Rectal smooth muscle tissue (tissue), 1 donor: ENCODE data around the gene OPCML.

Source experiments
- H3K27ac ChIP-seq: one replicate; pipeline ENCODE4 v1.7.0; 2013; ENCODE audit warnings: low read depth, low read length, inconsistent platforms
- H3K27me3 ChIP-seq: one replicate; pipeline ENCODE4 v1.7.0; 2013; ENCODE audit warnings: low read length; ENCODE audit not compliant: control insufficient read depth, insufficient read depth
- H3K36me3 ChIP-seq: one replicate; pipeline ENCODE4 v1.7.0; 2013; ENCODE audit warnings: low read length; ENCODE audit not compliant: control insufficient read depth, insufficient read depth
- H3K4me1 ChIP-seq: one replicate; pipeline ENCODE4 v1.7.0; 2013; ENCODE audit warnings: low read length; ENCODE audit not compliant: control insufficient read depth, insufficient read depth
- H3K4me3 ChIP-seq: one replicate; pipeline ENCODE4 v1.7.0; 2013; ENCODE audit warnings: low read length
- H3K9ac ChIP-seq: one replicate; pipeline ENCODE4 v1.7.0; 2013; ENCODE audit warnings: low read length

OPCML gene

GRCh38 chr11:132541794-132542193 is 990.5 kb downstream of the OPCML start:
- Histone ChIP-seq H3K27ac (no peak overlapping the region), H3K4me3 (no peak overlapping the region)

GRCh38 chr11:132540581-132540980 is 991.7 kb downstream of the OPCML start:
- H3K27me3 ChIP-seq = no peaks in the 10 kb centered on the region
- H3K4me3 ChIP-seq = no peak overlapping the region
- no peaks in the 10 kb centered on the region for H3K36me3 ChIP-seq
- H3K9ac ChIP-seq = no peak overlapping the region
- no peak overlapping the region for H3K27ac ChIP-seq
- no peaks in the 10 kb centered on the region for H3K4me1 ChIP-seq

More at GRCh38 chr11:132541794-132542193, 990.5 kb downstream of the OPCML start:
- Histone ChIP-seq H3K27me3 (no peaks in the 10 kb centered on the region), H3K4me1 (no peaks in the 10 kb centered on the region), H3K36me3 (no peaks in the 10 kb centered on the region), H3K9ac (no peak overlapping the region)

- Histone ChIP-seq H3K36me3 (no peaks in the 10 kb centered on the region), H3K4me3 (no peak overlapping the region), H3K27ac (no peak overlapping the region)
These were observed 992.5 kb downstream of the OPCML start for GRCh38 chr11:132539590-132540368.

GRCh38 chr11:132538642-132539041 is 993.7 kb downstream of the OPCML start:
- Histone ChIP-seq H3K9ac (no peak overlapping the region), H3K27me3 (no peaks in the 10 kb centered on the region), H3K36me3 (no peaks in the 10 kb centered on the region)

More at GRCh38 chr11:132539590-132540368, 992.5 kb downstream of the OPCML start:
- H3K9ac ChIP-seq = no peak overlapping the region
- H3K4me1 ChIP-seq = no peaks in the 10 kb centered on the region
- no peaks in the 10 kb centered on the region for H3K27me3 ChIP-seq

GRCh38 chr11:132535830-132536229 is 996.5 kb downstream of the OPCML start:
- Histone ChIP-seq H3K9ac (no peak overlapping the region), H3K27me3 (no peaks in the 10 kb centered on the region), H3K36me3 (no peaks in the 10 kb centered on the region), H3K27ac (no peak overlapping the region), H3K4me3 (no peak overlapping the region), H3K4me1 (no peaks in the 10 kb centered on the region)

More at GRCh38 chr11:132538642-132539041, 993.7 kb downstream of the OPCML start:
- Histone ChIP-seq H3K4me3 (no peak overlapping the region), H3K4me1 (no peaks in the 10 kb centered on the region), H3K27ac (no peak overlapping the region)

- Histone ChIP-seq H3K9ac (no peak overlapping the region), H3K27ac (no peak overlapping the region), H3K27me3 (no peaks in the 10 kb centered on the region), H3K36me3 (no peaks in the 10 kb centered on the region), H3K4me1 (no peaks in the 10 kb centered on the region), H3K4me3 (no peak overlapping the region)
These were observed 1000.4 kb downstream of the OPCML start for GRCh38 chr11:132531921-132532320.

GRCh38 chr11:132528181-132528580 is 1004.1 kb downstream of the OPCML start:
- no peaks in the 10 kb centered on the region for H3K4me1 ChIP-seq
- H3K9ac ChIP-seq = no peak overlapping the region
- no peak overlapping the region for H3K4me3 ChIP-seq
- no peak overlapping the region for H3K27ac ChIP-seq
- H3K36me3 ChIP-seq = no peaks in the 10 kb centered on the region
- H3K27me3 ChIP-seq = no peaks in the 10 kb centered on the region

- Histone ChIP-seq H3K27me3 (no peaks in the 10 kb centered on the region), H3K27ac (no peak overlapping the region), H3K36me3 (no peaks in the 10 kb centered on the region), H3K4me3 (no peak overlapping the region), H3K9ac (no peak overlapping the region), H3K4me1 (no peaks in the 10 kb centered on the region)
These were observed 1008.4 kb downstream of the OPCML start for GRCh38 chr11:132523929-132524328.

- Histone ChIP-seq H3K27me3 (no peaks in the 10 kb centered on the region), H3K36me3 (no peaks in the 10 kb centered on the region), H3K4me1 (no peaks in the 10 kb centered on the region), H3K4me3 (no peak overlapping the region), H3K27ac (no peak overlapping the region), H3K9ac (no peak overlapping the region)
These were observed 1012.1 kb downstream of the OPCML start for GRCh38 chr11:132520199-132520598.

GRCh38 chr11:132519241-132519815 is 1013.0 kb downstream of the OPCML start:
- no peak overlapping the region for H3K27ac ChIP-seq

GRCh38 chr11:132504501-132505041 is 1027.7 kb downstream of the OPCML start:
- Histone ChIP-seq H3K4me1 (no peaks in the 10 kb centered on the region), H3K36me3 (no peaks in the 10 kb centered on the region), H3K9ac (no peak overlapping the region), H3K27ac (no peak overlapping the region), H3K27me3 (no peaks in the 10 kb centered on the region), H3K4me3 (no peak overlapping the region)

More at GRCh38 chr11:132519241-132519815, 1013.0 kb downstream of the OPCML start:
- H3K27me3 ChIP-seq = no peaks in the 10 kb centered on the region
- no peaks in the 10 kb centered on the region for H3K36me3 ChIP-seq
- no peaks in the 10 kb centered on the region for H3K4me1 ChIP-seq
- H3K4me3 ChIP-seq = no peak overlapping the region
- no peak overlapping the region for H3K9ac ChIP-seq

GRCh38 chr11:132501356-132501755 is 1030.9 kb downstream of the OPCML start:
- Histone ChIP-seq H3K4me3 (no peak overlapping the region), H3K36me3 (no peaks in the 10 kb centered on the region), H3K9ac (no peak overlapping the region), H3K27me3 (no peaks in the 10 kb centered on the region), H3K27ac (no peak overlapping the region), H3K4me1 (no peaks in the 10 kb centered on the region)
